Neural cell (in vitro differentiated cells): Measurements from ENCODE around the gene TSEN34. TPM values are rescaled to one million over a fixed set of nuclear protein-coding genes. Genes with fewer than 3 reads are reported as not detected.
"Not testable (repeated sequence)": the region's sequence is repeated elsewhere in the genome, so short reads cannot be mapped to it uniquely, and the experiment has no call there.

Source experiments
- H2AFZ ChIP-seq: fragments of 200-600, 300-800 bp; sonication (generic), shearing (Covaris generic); 2 replicates; pipeline ENCODE4 v1.6.0; 2014; ENCODE audit warnings: low read depth, mild to moderate bottlenecking, antibody characterized with exemption, low read length, moderate library complexity
- H3F3A ChIP-seq: fragments of 200-600 bp; shearing (Covaris generic); 2 replicates; pipeline ENCODE4 v1.6.1; 2016; ENCODE audit warnings: mild to moderate bottlenecking, moderate library complexity, mixed read lengths, antibody characterized with exemption, low read length; ENCODE audit not compliant: insufficient read depth, poor library complexity, severe bottlenecking
- H3K27ac ChIP-seq: fragments of 200-600, 300-800 bp; sonication (generic), shearing (Covaris generic); 2 replicates; pipeline ENCODE4 v1.5.1; 2014; ENCODE audit warnings: mild to moderate bottlenecking, low read length, moderate library complexity
- H3K27me3 ChIP-seq: fragments of 300-800, 200-600 bp; sonication (generic), shearing (Covaris generic); 2 replicates; pipeline ENCODE4 v1.6.0; 2014; ENCODE audit warnings: mild to moderate bottlenecking, low read depth, low read length, moderate library complexity; ENCODE audit not compliant: insufficient read depth
- H3K36me3 ChIP-seq: fragments of 300-800, 200-600 bp; sonication (generic), shearing (Covaris generic); 2 replicates; pipeline ENCODE4 v1.5.1; 2014; ENCODE audit warnings: mild to moderate bottlenecking, antibody characterized with exemption, low read length, moderate library complexity; ENCODE audit not compliant: insufficient read depth
- H3K4me2 ChIP-seq: fragments of 300-800, 200-600 bp; sonication (generic), shearing (Covaris generic); 2 replicates; pipeline ENCODE4 v1.6.0; 2014; ENCODE audit warnings: mild to moderate bottlenecking, low read length
- H3K4me3 ChIP-seq: fragments of 300-800, 200-600 bp; sonication (generic), shearing (Covaris generic); 2 replicates; pipeline ENCODE4 v1.5.1; 2014; ENCODE audit warnings: mild to moderate bottlenecking, low read length, moderate library complexity
- H3K79me2 ChIP-seq: fragments of 200-600 bp; shearing (Covaris generic); replicated peaks from 2 replicates; pipeline ENCODE4 v1.6.0; 2014; ENCODE audit warnings: mild to moderate bottlenecking, low read length, moderate library complexity; ENCODE audit not compliant: insufficient read depth
- H3K9ac ChIP-seq: fragments of 300-800, 200-600 bp; sonication (generic), shearing (Covaris generic); 2 replicates; pipeline ENCODE4 v1.6.1; 2016; ENCODE audit warnings: mild to moderate bottlenecking, low read length, mixed read lengths
- H3K9me2 ChIP-seq: fragments of 200-600 bp; shearing (Covaris generic); 2 replicates; pipeline ENCODE4 v1.6.1; 2016; ENCODE audit warnings: mild to moderate bottlenecking, low read length, mixed read lengths; ENCODE audit not compliant: insufficient read depth
- H3K9me3 ChIP-seq: fragments of 200-600, 300-800 bp; sonication (generic), shearing (Covaris generic); 2 replicates; pipeline ENCODE4 v1.6.1; 2016; ENCODE audit warnings: mild to moderate bottlenecking, mixed run types, low read length, moderate library complexity, mixed read lengths
- H4K20me1 ChIP-seq: fragments of 200-600 bp; shearing (Covaris generic); 2 replicates; pipeline ENCODE4 v1.6.1; 2016; ENCODE audit warnings: mild to moderate bottlenecking, mixed run types; ENCODE audit not compliant: insufficient read depth
- EP300 ChIP-seq: fragments of 450-650 bp; conservative IDR thresholded peaks from 2 replicates; pipeline ENCODE4 v1.6.1; 2014; ENCODE audit warnings: antibody characterized with exemption, mild to moderate bottlenecking, moderate library complexity; ENCODE audit not compliant: poor library complexity, severe bottlenecking
- EZH2 ChIP-seq: fragments of 200-600, 300-800 bp; shearing (Covaris generic), sonication (generic); IDR thresholded peaks from 2 replicates; pipeline ENCODE4 v1.6.1; 2014; ENCODE audit warnings: antibody characterized with exemption, low read length, borderline replicate concordance, mild to moderate bottlenecking; ENCODE audit not compliant: insufficient read depth, poor library complexity, severe bottlenecking
- MXI1 ChIP-seq: fragments of 450-650 bp; conservative IDR thresholded peaks from 2 replicates; pipeline ENCODE4 v1.6.1; 2014; ENCODE audit warnings: antibody characterized with exemption, mild to moderate bottlenecking; ENCODE audit not compliant: poor library complexity, severe bottlenecking
- POLR2AphosphoS5 ChIP-seq: IDR thresholded peaks from 2 replicates; pipeline ENCODE4 v1.6.1; 2012
- RAD21 ChIP-seq: fragments of 450-650 bp; conservative IDR thresholded peaks from 2 replicates; pipeline ENCODE4 v1.6.1; 2014; ENCODE audit warnings: antibody characterized with exemption, mild to moderate bottlenecking, moderate library complexity
- REST ChIP-seq: IDR thresholded peaks from 2 replicates; pipeline ENCODE4 v1.6.1; 2012; ENCODE audit warnings: borderline replicate concordance
- SMC3 ChIP-seq: fragments of 450-650 bp; conservative IDR thresholded peaks from 2 replicates; pipeline ENCODE4 v1.6.1; 2014; ENCODE audit warnings: antibody characterized with exemption, mild to moderate bottlenecking, moderate library complexity; ENCODE audit not compliant: poor library complexity
- TAF1 ChIP-seq: IDR thresholded peaks from 2 replicates; pipeline ENCODE4 v1.6.1; 2012; ENCODE audit warnings: low read depth
- polyA plus RNA-seq: library from polyadenylated mRNA; depleted of rRNA; stranded (reverse); fragments of >200 nt; gene quantifications from 2 replicates; pipeline ENCODE4 v1.2.3, GENCODE V29; 2014

Gene TSEN34
- polyA plus RNA-seq, 1 donor from 2014 or later: 113 TPM

GRCh38 chr19:54216869-54217268 lies 25.8 kb downstream of the TSEN34 start (continued):
- TF ChIP-seq REST: no peak
- no peak for TF ChIP-seq TAF1

- H3K27me3 ChIP-seq, H3K9me3 ChIP-seq, H4K20me1 ChIP-seq, H3K27ac ChIP-seq, H3K9ac ChIP-seq, H2AFZ ChIP-seq, H3F3A ChIP-seq, H3K4me2 ChIP-seq, H3K36me3 ChIP-seq, H3K4me3 ChIP-seq, H3K79me2 ChIP-seq, H3K9me2 ChIP-seq: not testable (repeated sequence)
Measured at GRCh38 chr19:54217517-54218247, 26.6 kb downstream of the TSEN34 start.

GRCh38 chr19:54218259-54218658 lies 27.2 kb downstream of the TSEN34 start:
- H3K36me3 ChIP-seq: no peaks in the 10 kb centered on the region
- no peaks in the 10 kb centered on the region for H4K20me1 ChIP-seq
- no peaks in the 10 kb centered on the region for H3F3A ChIP-seq
- no peak for TF ChIP-seq RAD21
- TF ChIP-seq SMC3: no peak
- no peak for TF ChIP-seq TAF1
- no peak for TF ChIP-seq EZH2
- no peak for TF ChIP-seq EP300
- TF ChIP-seq MXI1: no peak
- no peak for TF ChIP-seq POLR2AphosphoS5
- no peak overlapping the region for H3K4me3 ChIP-seq
- no peak overlapping the region for H3K9ac ChIP-seq
- no peaks in the 10 kb centered on the region for H3K9me2 ChIP-seq
- no peaks in the 10 kb centered on the region for H3K9me3 ChIP-seq
- H3K79me2 ChIP-seq: no peaks in the 10 kb centered on the region
- H3K27me3 ChIP-seq: no peaks in the 10 kb centered on the region
- H3K27ac ChIP-seq: no peak overlapping the region
- no peak overlapping the region for H3K4me2 ChIP-seq
- no peak overlapping the region for H2AFZ ChIP-seq
